B cell (primary cell): ENCODE measurements around the gene CADM2.

ENCODE experiments used
- EZH2 ChIP-seq: IDR thresholded peaks from 2 replicates; pipeline ENCODE4 v1.6.1; 2012; ENCODE audit warnings: borderline replicate concordance, low read depth, mild to moderate bottlenecking, moderate library complexity, low read length; ENCODE audit not compliant: insufficient read depth, poor library complexity, severe bottlenecking
- TF ChIP-seq, protein P1 (sequence below): fragments of 200-600 bp; IDR thresholded peaks from one replicate; pipeline ENCODE4 v1.8.0; 2022; ENCODE audit warnings: antibody characterized with exemption, mild to moderate bottlenecking

DNA sequence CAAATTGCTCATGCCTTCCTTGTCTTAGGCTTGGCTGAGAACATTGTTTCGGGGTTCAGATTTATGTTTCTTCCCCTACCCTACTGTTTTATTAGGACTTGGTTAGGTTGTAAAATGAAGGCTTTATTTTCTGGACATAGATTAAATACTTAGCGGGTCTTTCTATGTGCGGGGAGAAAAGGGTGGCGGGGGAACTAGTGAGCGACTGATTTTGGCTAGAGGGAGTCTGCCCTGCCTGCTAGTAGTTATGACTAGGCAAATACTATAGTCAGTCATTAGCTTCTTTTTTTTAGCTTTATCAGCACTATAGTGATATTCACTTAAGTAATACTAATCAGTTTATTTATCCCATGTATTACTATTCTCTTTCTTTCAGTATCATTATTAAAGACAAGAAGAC, 3.6 kb downstream of the CADM2 start:
- no peak for TF ChIP-seq EZH2
- TF ChIP-seq, protein P1, sequence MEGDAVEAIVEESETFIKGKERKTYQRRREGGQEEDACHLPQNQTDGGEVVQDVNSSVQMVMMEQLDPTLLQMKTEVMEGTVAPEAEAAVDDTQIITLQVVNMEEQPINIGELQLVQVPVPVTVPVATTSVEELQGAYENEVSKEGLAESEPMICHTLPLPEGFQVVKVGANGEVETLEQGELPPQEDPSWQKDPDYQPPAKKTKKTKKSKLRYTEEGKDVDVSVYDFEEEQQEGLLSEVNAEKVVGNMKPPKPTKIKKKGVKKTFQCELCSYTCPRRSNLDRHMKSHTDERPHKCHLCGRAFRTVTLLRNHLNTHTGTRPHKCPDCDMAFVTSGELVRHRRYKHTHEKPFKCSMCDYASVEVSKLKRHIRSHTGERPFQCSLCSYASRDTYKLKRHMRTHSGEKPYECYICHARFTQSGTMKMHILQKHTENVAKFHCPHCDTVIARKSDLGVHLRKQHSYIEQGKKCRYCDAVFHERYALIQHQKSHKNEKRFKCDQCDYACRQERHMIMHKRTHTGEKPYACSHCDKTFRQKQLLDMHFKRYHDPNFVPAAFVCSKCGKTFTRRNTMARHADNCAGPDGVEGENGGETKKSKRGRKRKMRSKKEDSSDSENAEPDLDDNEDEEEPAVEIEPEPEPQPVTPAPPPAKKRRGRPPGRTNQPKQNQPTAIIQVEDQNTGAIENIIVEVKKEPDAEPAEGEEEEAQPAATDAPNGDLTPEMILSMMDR: no peak
